GM21423 (cell line): ENCODE data around the gene CAPZA2.
A peak's percentile ranks its signal among the peaks of the same experiment; 100 is the strongest.
"Not testable (repeated sequence)": the region's sequence is repeated elsewhere in the genome, so short reads cannot be mapped to it uniquely, and the experiment has no call there.

ENCODE experiments used
- ATAC-seq: cut with Tn5 transposase; IDR thresholded peaks from one replicate; pipeline ENCODE4 v1.9.1; 2021; ENCODE audit warnings: mild to moderate bottlenecking, moderate library complexity; ENCODE audit not compliant: unreplicated experiment

The CAPZA2 gene

GRCh38 chr7:116862234-116862950 lies at the start of gene CAPZA2:
TSS of gene CAPZA2 (plus strand) at chr7:116862587. CDS start at chr7:116862612, 25 bp downstream.
- ATAC-seq, result peak; percentile 89

GRCh38 chr7:116812860-116813259 lies 49.5 kb upstream of the CAPZA2 start:
- no peak for ATAC-seq

DNA sequence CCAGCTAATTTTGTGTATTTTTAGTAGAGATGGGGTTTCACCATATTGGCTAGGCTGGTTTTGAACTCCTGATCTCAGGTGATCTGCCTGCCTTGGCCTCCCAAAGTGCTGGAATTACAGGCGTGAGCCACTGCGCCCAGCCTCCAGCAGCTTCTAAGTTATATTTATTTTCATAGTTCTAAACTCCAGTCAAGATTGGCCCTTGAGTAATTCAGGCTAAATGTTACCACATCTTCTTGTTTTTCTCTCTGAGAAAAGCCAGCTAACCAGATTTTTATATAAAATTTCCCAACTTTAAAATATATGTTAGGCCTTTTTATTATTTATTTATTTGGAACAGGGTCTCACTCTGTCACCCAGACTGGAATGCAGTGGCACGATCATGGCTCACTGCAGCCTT lies 49.0 kb upstream of the CAPZA2 start:
- not testable (repeated sequence) for ATAC-seq

DNA sequence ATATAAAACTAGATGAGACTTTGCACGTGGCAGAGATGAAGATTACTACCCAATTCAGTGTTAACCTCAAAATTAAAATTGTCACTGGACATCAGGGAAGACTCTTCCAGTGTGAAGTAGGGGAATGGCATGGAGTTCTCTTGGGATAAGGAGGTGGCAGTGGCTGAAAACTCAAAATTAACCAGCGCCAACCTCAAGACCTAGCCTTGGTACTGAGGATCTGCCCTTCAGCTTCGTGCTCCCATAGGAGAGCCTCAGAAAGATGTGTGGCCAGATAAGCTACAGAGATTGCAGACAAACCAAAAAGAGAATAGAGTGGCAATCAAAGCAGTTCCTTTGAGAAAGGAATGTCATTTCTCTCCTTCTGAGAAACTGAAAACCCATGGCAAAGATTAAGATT lies 47.3 kb upstream of the CAPZA2 start:
- no peak for ATAC-seq

DNA sequence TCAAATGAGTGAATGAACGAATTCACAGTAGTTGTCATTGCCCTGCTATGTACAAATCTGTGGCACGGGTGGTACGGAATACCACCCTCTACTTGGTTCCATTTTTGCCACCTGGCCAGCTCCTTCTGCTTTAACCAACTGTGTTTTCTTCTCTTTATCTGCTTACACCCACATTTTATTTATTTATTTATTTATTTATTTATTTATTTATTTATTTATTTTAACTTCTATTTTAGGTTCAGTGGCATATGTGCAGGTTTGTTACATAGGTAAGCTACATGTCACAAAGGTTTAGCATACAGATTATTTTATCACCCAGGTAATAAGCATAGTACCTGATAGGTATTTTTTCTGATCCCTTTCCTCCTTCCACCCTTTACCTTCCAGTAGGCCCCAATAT lies 42.2 kb upstream of the CAPZA2 start:
- ATAC-seq, result no peak

DNA sequence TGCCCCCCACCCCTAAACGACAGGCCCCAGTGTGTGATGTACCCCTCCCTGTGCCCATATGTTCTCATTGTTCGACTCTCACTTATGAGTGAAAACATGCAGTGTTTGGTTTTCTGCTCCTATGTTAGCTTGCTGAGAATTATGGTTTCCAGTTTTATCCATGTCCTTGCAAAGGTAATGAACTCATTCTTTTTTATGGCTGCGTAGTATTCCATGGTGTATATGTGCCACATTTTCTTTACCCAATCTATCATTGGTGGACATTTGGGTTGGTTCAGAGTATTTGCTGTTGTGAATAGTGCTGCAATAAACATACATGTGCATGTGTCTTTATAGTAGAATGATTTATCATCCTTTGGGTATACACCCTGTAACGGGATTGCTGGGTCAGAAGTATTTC lies 40.7 kb upstream of the CAPZA2 start:
- ATAC-seq, result not testable (repeated sequence)

DNA sequence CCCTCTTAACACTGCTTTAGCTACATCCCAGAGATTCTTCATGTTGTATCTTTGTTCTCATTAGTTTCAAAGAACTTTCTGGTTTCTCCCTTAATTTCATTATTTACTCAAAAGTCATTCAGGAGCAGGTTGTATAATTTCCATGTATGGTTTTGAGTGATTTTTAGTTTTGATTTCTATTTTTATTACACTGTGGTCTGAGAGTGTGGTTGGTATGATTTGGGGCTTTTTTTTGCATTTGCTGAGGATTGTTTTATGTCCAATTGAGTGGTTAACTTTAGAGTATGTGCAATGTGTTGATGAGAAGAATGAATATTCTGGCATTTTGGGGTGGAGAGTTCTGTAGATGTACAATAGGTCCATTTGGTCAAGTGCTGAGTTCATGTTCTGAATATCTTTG lies 37.9 kb upstream of the CAPZA2 start:
- ATAC-seq, result no peak

- ATAC-seq, result no peak
Observed at GRCh38 chr7:116828281-116828680, 34.1 kb upstream of the CAPZA2 start.

DNA sequence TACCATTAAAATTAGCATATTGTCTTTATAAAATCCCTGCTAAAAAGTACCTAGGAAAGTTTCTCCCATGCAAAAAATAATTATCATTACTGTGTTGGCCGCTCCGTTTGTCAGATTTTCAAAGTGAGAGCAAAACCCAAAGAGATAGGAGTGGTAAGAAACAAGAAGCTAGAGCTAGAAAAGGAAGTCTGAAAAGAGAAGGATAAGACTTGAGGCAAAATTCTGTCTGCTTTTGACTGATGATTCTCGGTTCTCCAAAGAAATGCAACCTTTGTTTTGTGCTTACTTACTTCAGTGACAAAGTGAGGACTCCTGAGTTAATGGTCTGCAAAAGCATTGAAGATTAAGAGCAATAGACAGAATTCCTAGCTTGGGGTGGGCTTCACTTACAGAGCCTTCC lies 33.3 kb upstream of the CAPZA2 start:
- no peak for ATAC-seq

DNA sequence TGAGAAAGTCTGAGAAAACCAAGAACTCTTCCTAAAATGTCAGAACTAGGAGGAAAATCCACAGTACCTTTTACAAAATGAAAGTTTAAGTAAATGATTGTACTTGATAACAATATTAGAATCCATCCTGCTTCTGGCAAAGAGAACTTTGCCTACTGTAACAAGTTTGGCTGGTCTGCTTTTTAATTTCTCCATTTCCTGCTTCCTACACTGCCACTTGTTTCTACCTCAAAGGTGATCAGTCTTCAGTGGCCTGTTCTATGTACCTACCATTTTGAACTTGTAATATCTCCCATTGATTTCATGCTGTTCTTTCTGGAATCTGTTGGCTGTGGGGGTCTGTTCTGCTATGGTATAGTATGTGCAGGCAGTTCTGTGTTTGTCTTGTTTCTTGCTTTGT lies 32.9 kb upstream of the CAPZA2 start:
- no peak for ATAC-seq

DNA sequence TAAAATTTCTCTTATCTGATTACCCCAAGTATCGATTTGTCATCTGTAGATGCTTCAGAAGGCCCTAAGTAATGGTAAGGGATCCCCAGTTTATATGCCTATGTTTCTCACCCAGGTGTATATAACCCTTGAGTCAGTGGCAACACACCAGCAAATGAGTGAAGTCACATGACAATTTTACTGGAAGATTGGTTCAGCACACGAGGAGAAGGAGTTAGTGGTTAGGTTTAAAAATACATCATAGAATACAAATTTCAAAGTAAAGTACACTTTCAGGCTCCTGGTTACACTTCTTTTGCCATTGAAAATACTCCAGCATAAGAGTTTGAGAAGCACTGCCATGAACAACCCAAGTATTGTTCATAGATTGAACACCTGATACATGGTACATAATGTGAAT lies 29.7 kb upstream of the CAPZA2 start:
- ATAC-seq, result no peak

- ATAC-seq, result no peak
Observed at GRCh38 chr7:116834815-116835504, 27.4 kb upstream of the CAPZA2 start.

- no peak for ATAC-seq
Observed at GRCh38 chr7:116836048-116836447, 26.3 kb upstream of the CAPZA2 start.

GRCh38 chr7:116836911-116837310 lies 25.5 kb upstream of the CAPZA2 start:
- ATAC-seq, result no peak

DNA sequence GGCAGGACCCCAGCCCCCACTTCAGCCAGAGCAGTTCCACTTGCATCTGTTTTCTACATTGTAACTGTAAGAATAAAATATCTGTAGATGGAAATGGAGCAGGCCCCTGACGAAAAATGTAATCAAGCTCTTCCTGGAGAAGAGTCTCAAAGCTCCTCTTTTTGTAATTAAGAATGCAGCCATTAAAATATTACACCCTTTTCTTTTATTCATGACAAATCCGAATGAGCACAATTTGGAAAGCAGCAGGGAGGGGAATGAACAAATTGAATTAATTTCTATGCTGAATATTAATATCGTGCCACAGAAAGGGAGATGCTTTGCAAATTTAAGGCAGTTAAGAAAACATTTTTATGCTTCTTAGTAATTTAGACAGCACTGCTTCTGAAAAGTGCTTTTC lies 24.8 kb upstream of the CAPZA2 start:
- ATAC-seq, result no peak

GRCh38 chr7:116840256-116840655 lies 22.1 kb upstream of the CAPZA2 start:
- no peak for ATAC-seq

DNA sequence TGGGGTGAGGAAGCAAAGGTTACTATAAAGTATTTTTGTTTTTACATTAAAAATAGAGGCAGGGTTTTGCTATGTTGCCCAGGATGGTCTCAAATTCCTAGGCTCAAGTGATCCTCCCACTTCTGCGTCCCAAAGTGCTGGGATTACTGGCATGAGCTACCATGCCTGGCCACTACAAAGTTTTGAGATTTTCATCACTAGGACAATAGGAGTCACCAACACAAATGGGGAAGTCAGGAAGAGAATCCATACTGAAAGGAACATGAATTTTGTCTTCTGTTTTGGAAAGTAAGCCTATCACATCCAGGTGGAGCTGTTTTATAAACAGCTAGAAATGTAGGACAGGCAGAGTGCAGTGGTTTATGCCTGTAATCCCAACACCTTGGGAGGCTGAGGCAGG lies 20.0 kb upstream of the CAPZA2 start:
- ATAC-seq, result no peak

DNA sequence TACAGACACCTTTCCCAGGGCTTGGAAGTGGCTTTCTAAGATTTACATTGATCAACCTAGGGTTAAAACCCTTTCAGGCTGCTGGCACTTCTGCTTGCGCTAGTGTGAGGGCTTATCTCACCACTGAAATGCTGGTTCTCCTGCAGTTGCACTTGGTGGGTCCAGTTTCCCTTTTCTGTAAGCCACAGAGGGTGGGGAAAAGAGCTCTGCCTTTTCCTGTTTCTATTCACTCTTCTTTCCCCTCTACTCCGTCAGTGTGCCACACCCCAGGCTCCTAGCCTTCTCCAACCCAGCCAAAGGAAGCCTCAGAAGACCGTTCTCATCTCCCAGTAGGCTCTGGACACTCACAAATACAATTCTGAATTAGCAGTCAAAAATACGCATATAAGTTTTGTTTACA lies 19.0 kb upstream of the CAPZA2 start:
- no peak for ATAC-seq

DNA sequence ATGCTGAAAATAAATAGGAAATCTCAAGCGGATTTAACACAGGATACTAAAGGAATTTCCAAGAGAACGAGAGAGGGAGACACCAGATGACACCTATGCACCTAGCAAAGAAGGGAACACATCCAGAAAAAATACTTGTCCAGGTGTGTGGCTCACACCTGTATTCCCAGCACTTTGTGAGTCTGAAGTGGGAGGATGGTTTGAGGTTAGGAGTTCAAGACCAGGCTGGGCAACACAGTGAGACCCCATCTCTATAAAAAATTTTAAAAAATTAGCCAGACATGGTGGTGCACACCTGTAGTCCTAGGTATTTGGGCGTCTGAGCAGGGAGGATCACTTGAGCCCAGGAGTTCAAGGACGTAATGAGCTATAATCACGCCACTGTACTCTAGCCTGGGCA lies 11.2 kb upstream of the CAPZA2 start:
- ATAC-seq, result no peak

DNA sequence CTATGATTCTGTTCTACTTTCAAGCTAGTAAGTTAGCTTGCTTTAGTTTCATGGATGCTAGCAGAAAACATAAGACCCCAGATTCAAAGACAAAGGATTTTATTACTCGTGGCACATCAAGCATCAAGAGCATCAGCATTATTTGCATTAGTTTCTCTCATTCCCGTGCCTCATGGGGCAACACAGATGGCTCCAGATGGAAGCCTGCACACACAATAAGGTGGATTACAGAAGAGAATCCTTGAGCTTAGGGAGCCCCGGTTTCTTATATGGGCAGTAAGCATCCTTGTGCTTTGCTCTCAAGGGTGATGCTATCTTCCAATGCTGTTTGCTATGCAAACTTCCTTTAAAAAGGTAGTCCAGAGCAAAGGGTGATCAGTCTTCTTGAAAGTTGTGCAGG lies 10.7 kb upstream of the CAPZA2 start:
- no peak for ATAC-seq

- ATAC-seq, result no peak
Observed at GRCh38 chr7:116854132-116854531, 8.3 kb upstream of the CAPZA2 start.

GRCh38 chr7:116857052-116857451 lies 5.3 kb upstream of the CAPZA2 start:
- ATAC-seq, result no peak

DNA sequence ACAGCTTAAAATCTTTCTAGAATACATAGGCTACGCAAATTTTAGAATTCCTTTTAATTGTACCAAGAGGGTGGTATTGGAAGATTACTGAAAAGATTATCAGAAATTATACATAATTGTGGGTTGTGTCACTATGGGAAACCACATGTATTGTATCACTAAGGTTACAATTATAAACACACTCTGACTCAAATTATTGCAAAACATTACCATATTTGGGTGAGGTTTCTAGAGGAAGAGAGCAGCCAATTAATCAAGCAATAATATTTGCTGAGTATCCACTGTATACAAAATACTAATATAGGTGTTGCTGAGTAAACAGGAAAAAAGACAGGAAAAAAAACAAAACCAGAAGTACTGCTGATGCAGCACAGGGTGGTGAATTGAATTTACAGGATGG lies 3.1 kb upstream of the CAPZA2 start:
- ATAC-seq, result no peak
